HG02840 (cell line): Measurements from ENCODE around the gene SOHLH1.

Source experiments
- ATAC-seq: cut with Tn5 transposase; IDR thresholded peaks from one replicate; pipeline ENCODE4 v1.9.1; 2021; ENCODE audit warnings: mild to moderate bottlenecking, moderate library complexity, moderate number of reproducible peaks; ENCODE audit not compliant: unreplicated experiment, low FRiP score

The SOHLH1 gene

GRCh38 chr9:135663857-135664256 lies 35.4 kb downstream of the SOHLH1 start:
- no peak for ATAC-seq

- ATAC-seq: no peak
These were observed 35.9 kb downstream of the SOHLH1 start for GRCh38 chr9:135663451-135663770.

- no peak for ATAC-seq
These were observed 36.4 kb downstream of the SOHLH1 start, which contains the start of gene LCN9 for GRCh38 chr9:135662758-135663450. Gene LCN9, plus strand, starts transcription at chr9:135663309. Its CDS starts 13 bp downstream, at chr9:135663322.

- no peak for ATAC-seq
These were observed 37.3 kb downstream of the SOHLH1 start for GRCh38 chr9:135661816-135662560.

GRCh38 chr9:135660407-135660806 lies 38.9 kb downstream of the SOHLH1 start:
- ATAC-seq: no peak

GRCh38 chr9:135659252-135659651 lies 40.0 kb downstream of the SOHLH1 start:
- ATAC-seq: no peak

- no peak for ATAC-seq
These were observed 41.9 kb downstream of the SOHLH1 start for GRCh38 chr9:135657416-135657815.

- ATAC-seq: no peak
These were observed 44.0 kb downstream of the SOHLH1 start for GRCh38 chr9:135655317-135655716.

GRCh38 chr9:135650408-135650807 lies 48.9 kb downstream of the SOHLH1 start:
- no peak for ATAC-seq

GRCh38 chr9:135649508-135649907 lies 49.8 kb downstream of the SOHLH1 start:
- no peak for ATAC-seq

- ATAC-seq: no peak
These were observed 50.5 kb downstream of the SOHLH1 start for GRCh38 chr9:135648494-135649410.

GRCh38 chr9:135647884-135648283 lies 51.4 kb downstream of the SOHLH1 start:
- ATAC-seq: no peak

- no peak for ATAC-seq
These were observed 54.6 kb downstream of the SOHLH1 start for GRCh38 chr9:135644631-135645218.
